ENCODE measurements around the gene KCNQ1.
A peak's percentile ranks its signal among the peaks of the same experiment; 100 is the strongest.

Gene KCNQ1

DNA sequence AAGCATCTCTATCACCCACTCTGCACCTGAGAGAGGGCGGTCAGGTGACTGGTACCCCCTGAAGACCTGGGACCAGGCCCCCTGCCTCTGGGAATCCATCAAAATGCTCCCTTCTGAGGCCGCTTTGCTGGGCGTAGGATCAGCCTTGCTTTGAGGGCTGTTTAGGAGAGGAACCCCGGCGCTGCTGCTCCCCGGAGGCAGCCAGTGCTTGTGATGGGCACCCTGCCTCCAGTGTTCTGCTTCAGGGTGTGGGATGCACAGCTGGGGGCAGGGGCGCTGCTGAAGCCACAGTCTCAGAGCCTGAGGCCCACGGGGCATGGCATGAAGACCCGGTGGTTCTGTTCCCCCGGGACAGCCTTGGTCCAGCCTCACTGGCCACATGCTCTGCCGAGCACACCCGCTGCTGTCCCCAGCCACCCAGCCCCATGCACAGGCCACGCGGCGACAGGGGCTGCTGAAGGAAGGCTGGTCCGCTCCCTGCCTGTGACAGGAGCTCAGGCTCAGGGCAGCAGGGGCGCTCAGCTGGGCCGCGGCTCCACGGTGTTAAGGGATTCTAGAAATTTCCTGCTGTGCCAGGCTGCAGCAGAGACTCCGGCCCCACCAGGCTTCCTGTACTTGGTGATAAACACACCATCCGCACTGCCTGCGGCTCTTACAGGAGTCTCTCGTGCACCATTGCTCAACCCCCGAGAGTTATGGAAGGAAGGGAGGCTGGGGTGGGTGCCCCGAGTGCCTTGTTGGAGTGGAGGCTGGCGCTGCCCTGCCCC lies 91.0 kb downstream of the KCNQ1 start:
- DNase-seq (ENCODE audit: low read depth), result peak; percentile 28

DNA sequence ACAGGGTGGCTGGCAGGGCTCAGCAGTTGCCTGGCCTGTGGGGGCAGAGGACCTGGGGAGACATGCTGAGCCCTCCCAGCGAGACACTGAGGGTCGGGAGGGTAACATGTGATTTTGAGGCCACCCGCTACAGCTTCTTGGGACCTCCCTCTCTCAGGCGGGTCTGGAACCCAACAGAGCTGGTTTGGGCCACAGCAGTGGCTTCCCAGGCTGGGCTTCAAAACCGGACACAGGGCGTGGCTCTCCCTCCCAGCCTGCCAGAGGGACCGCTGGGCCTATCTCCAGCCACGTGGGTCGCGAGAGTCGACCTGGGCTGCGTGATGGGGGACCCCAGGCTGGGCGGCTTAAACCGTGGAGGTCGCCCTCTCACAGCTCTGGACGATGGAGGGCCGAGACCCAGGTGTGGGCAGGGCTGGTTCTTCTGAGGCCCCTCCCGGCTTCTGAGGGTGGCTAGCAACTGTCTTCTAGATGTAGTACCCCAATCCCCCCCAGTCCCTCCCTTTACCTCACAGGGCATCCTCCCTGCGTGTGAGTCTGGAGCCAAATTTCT lies 91.7 kb downstream of the KCNQ1 start:
- no peak for DNase-seq (ENCODE audit: low read depth)

- no peak for DNase-seq (ENCODE audit: low read depth)
These were observed 92.3 kb downstream of the KCNQ1 start for GRCh38 chr11:2537010-2537705.

DNA sequence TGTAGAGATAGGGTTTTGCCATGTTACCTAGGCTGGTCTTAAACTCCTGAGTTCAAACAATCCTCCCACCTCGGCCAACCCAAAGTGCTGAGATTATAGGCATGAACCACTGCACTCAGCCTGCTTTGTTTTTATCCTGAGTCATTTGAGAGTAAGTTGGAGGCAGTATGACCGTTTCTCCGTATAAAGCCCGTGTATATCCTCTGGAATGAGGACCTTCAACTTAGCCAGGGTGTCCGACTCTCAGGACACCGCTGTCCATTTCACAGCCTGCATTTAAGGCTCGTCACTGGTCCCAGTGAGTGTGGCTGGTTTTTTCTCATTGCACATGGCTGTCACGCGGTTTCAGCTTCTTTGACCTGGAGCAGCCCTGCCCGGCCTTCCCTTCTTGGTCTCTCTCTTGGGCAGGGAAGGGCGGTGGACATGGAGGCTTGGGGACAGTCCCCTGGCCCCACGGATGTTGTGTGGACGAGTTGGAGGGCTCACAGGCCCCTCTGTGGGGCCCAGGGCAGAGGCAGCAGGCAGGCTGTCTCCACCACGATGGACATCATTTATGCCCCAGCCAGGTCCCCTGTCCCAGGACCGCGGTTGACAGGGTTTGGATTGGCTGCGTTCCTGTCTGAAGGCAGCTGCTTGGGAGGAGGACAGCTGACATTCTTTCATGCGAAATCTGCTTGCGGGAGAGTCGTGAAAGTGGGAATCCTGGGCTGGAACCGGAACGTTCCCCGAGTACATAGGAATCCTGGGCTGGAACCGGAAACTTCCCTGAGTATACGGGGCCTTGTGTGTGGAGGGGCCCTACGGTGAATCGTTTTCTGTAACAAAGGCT lies 93.3 kb downstream of the KCNQ1 start:
- no peak for DNase-seq (ENCODE audit: low read depth)

DNA sequence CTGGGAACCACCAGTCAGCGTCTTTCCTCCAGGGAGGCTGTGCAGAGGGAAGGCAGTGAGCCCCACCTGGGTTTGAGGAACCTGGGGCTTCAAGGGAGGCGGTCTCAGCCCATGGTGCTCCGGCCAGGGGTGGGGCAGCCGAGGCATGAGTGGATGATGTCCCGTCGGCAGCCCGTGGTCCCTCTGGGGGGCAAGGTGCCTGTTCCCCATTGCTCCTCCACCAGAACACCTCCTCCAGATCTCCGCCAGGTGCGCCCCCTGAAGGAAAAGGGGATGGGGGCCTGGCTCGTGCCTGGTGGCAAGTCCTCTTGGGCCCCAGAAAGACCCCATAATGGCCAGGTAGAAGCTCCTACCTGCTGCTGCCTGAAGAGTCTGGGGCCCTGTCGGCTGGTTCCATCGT lies 94.1 kb downstream of the KCNQ1 start:
- DNase-seq (ENCODE audit: low read depth), result no peak

DNA sequence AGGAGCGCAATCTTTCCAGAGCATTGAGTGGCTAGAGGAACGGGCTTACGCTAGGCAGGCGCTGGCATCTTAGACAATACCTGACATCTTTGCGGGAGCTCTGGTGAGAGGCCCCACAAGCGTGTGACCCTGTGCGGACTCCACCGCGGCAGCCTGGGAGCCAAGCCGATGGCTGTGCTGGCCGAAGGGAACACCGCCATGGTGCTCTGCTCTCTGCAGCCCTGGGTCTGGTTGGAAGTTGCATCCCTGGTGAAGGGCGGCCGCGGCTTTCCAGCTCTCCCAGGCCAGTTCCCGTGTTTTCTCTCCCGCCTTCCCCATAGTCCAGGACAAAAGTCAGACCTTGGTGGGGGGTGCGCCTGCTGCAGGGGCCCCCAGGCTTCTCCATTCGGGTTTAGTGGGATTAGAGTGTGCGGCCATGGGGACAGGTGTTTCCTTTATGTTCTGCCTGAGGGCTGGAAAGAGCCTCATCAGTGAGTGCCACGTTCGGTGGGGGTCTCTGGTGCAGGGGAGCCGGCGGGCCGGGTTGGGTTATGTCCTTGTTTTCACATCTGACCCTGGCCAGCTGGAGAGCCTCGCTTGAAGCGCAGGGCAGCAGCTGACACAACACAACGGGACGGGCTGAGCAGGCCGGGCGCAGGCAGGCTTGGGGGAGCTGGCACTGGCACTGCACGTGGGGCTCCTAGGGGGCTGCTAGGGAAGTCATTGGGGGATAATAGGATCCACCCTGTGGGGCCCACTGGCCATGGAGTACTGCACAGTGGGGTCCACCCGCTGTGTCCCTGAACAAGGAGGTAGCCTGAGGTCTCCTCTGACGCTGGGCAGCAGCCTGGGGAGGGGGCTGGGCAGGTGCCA lies 94.8 kb downstream of the KCNQ1 start:
- no peak for DNase-seq (ENCODE audit: low read depth)

DNA sequence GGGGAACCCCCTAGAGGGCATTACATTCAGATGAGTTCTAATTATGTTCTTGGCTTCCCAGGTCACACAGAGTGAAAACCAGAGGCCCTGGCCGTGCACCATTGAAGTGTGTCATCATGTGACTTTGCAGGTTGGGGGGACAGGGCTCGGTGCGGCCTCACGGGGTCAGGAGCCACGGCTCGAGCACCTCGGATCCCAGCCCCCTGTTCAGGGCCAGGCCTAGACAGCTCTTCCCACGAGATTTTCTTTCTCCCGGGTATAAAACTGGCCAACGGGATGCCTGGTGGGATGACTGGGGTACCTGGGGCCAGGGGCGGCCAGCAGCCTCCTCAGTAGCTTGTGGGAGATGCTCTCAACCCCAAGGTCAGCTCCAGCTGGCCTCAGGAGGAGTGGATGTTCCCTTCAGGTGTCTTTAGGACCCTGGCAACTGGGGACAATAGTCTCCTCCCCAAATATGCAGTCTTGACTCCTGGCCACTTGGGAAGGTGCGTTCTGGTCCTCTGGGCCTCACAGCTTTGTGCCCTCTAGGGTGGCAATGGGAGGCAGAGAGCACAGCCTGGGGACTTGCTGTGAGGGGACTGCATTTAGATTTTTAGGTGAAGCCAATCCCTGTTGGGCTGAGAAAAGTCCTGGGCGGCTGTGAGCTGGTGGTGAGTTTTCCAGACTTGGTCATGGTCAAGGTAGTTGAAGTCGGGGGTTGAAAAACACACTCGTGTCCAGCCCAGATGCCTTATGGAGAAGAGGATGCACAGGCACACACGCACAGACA lies 95.6 kb downstream of the KCNQ1 start:
- no peak for DNase-seq (ENCODE audit: low read depth)

DNA sequence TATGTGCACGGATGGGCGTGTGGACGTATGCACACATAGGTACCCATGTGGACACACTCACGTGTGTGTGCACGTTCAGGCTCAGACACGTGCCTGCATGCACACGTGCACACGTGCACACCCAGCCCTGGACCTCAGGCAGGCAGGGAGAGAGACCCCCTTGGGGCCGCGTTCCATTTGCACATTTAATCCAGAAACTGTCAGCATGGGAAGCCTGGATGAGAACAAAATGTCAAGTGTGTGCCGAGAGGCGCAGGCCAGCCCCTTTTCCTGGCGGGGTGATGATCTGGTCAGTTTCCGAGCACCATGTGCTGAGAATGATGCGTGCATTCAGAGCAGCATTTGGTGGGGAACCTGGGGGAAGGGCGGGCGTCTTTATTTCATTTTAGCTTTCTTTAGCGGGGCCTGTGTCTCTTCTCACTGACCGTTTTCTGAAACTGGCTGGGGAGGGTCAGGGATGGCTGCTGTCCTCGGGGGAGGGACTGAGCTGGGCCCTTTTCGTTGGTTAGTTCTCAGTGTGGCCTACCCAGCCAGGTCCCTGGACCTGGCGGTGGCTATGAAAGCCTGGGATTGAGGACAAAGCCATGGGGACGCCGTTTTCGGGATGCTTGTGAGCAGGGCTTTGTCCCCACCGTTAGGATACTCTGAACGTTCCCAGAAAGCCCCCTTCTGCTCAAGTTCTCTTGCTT lies 96.3 kb downstream of the KCNQ1 start:
- DNase-seq (ENCODE audit: low read depth), result no peak

DNA sequence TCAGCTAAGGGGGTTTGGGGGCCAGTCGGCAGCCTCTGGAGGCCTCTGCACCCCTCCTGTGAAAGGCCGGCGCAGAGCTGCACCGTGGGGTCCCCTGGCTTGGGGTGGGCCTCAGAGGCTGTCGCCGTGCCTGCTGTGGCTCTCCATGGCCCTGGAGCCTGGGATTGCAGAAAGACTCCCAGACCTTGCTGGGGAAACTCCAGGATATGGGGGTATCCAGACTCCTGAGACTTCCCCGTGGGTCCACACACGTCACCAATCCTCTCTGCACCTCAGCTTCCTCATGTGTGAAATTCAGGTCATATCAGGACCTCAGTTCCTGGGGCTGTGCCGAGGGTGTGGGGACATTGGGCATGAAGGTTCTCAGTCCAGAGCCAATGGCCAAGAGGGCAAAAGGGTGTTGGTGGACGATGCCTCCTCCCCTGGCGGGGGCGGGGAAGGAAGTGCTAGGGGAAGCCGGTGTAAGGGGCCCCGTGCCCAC lies 97.1 kb downstream of the KCNQ1 start:
- no peak for DNase-seq (ENCODE audit: low read depth)

- DNase-seq (ENCODE audit: low read depth), result no peak
These were observed 97.6 kb downstream of the KCNQ1 start for GRCh38 chr11:2542406-2542805.

GRCh38 chr11:2547806-2548205 lies 103.0 kb downstream of the KCNQ1 start:
- DNase-seq (ENCODE audit: low read depth), result no peak

DNA sequence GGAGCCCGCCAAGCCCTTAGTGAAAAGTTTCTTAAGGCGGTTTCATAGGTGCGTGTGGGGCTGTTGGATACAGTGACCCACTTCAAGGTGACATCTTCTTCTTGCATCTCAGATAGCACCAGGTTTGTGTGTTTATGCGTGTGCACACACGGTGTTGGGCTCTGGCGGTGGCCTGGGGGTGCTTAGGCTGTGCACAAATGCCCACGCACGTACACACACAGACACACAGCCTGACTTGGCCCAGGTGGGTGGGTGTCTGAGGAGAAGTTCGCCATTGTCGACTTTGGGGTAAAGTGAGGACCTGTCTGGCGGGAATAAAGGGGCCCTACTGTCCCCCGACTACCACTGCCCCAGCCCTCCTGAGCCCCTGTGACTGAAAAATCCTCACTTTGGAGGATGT lies 103.8 kb downstream of the KCNQ1 start:
- no peak for DNase-seq (ENCODE audit: low read depth)

DNA sequence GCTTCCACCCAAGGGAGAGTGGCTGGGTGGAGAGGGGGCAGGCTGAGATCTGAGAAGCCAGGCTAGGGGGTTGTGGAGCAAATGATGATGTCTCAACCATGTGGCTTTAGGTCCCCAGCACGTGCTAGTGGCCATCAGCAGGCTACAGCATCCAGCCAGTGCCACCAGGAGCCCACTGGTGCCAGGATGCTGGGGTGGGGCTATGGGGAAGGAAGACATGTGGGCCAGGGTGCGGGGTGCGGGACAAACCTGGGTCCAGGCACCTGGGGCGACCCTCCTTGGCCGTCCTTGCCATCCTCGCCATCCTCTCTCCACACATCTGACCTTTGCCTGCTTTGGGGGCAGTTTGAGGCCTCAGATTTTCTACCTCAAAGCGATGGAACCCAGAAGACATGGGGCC lies 104.3 kb downstream of the KCNQ1 start:
- no peak for DNase-seq (ENCODE audit: low read depth)

DNA sequence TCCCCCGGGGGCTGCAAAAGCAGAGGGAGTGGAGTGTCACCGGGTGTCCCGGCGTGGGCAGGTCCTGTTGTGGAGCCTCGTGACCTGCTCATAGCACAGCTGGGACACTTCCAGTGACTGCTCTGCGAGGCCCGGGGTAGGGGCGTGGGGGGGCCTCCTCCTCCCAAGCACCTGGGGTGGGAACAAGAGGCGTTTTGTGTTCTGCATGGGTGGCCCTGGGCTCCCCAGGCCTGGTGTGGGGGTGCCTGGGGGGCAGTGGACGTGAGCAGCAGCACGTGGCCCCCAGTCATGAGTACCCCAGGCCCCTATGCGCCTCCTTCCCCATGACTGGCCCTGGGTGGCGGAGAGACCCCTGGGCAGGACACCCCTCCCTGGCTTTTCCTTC lies 104.7 kb downstream of the KCNQ1 start:
- no peak for DNase-seq (ENCODE audit: low read depth)

- no peak for DNase-seq (ENCODE audit: low read depth)
These were observed 105.2 kb downstream of the KCNQ1 start for GRCh38 chr11:2549876-2550605.

DNA sequence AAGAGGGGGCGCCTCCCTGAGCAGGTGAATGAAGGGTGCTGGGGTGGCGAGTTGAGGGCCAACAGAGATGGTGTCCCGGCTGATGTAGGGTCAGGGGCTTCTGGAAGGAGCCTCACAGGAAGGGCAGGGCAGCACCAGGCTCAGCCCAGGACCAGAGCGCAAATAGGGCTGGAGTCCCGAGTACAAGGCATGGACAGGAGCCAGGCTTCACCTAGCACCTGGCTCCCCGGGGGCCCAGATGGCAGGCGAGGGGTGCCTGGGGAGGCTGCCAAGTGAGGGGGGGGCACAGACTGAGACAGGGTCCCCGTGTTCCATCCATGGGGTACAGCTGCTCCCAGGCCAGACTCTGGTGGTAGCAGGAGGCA lies 105.8 kb downstream of the KCNQ1 start:
- no peak for DNase-seq (ENCODE audit: low read depth)

DNA sequence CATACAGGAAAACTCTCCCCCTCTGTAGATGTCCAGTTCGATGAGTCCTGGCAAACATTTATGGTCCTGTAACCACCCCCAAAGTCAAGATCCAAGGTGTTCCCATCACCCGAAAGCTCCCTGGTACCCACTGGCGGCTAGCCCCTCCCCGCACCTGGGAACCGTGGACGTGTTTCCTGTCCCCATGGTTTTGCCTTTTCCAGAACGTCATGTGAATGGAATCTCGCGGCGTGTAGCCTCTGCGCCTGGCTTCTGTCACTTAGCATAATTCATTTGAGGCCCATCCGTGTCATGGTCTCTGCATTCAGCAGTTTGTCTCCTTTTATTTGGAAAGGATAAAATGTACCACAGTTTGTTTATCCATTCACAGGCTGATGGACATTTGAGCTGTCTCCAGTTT lies 106.3 kb downstream of the KCNQ1 start:
- peak; percentile 11 for DNase-seq (ENCODE audit: low read depth)

DNA sequence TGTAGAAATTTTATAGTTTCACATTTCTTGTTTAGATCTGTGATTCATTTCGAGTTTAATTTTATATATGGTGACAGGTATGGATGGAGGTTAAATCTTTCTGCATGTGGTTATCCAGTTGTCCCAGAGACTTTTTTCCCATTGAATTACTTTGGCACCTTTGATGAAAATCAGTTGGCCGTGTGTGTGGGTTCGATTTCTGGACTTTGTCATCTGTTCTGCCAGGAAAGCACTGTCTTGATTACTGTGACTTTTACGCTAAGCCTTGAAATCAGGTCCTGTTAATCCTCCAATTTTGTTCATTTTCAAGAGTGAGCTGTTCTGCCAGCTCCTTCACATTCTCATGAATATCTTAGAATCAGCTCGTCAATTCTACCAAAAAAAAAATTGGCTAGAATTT lies 107.4 kb downstream of the KCNQ1 start:
- DNase-seq (ENCODE audit: low read depth), result no peak

DNA sequence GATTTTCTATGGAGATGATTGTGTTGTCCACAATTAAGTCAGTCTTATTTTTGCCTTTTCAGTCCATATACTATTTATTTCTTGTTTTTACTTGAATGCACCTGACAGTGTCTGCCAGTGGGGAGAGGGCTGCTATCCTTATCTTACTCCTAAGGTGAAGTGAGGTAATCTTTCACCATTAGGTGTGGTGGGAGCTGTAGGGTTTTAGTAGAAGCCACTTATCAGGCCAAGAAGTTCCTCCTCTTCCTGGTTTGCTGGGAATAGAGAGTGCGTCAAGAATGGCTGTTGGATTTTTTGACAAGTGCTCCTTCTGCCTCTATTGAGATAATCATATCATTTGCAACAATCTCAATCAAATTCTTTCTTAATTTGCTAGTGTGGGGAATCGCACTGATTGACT lies 108.4 kb downstream of the KCNQ1 start:
- no peak for DNase-seq (ENCODE audit: low read depth)

DNA sequence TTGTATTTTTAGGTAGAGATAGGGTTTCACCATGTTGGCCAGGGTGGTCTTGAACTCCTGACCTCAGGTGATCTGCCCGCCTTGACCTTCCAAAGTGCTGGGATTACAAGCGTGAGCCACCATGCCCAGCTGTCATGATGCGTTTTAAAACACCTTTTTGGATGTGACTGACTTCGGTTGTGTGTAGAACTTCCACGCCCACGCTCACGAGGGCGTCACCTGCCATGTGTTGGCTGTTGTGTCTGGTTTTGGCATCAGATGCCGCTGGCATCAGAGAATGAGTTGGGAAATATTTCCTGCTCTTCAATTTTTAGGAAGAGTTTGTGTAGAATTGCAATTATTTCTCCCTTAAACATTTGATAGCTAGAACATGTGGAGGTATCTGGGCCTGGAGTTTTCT lies 109.1 kb downstream of the KCNQ1 start:
- no peak for DNase-seq (ENCODE audit: low read depth)
